Panc1 (cell line): ENCODE results near the gene VPS35L. TPM values are rescaled to one million over a fixed set of nuclear protein-coding genes. Genes with fewer than 3 reads are reported as not detected.

Experiments
- ATAC-seq: fragments of 200-7000 bp; cut with Tn5 transposase; 2 replicates; pipeline ENCODE4 v1.9.1; 2020; ENCODE audit warnings: mild to moderate bottlenecking, moderate library complexity
- BruUV-seq: library from RNA; stranded (reverse); fragments of 400-500 nt; replicated peaks from 2 replicates; lab custom pipeline; 2021; lab: Mats Ljungman, UMichigan
- CTCF ChIA-PET: fragments of 300-600 bp; sonication (Branson Sonifier 250); formaldehyde crosslinking; loops from one replicate; lab custom pipeline; 2022; ENCODE audit warnings: antibody characterized with exemption; lab: Charles Lee
- POLR2A ChIA-PET: fragments of 300-600 bp; sonication (Branson Sonifier 250); formaldehyde crosslinking; loops from one replicate; lab custom pipeline; 2022; ENCODE audit warnings: antibody characterized with exemption; lab: Charles Lee
- DNase-seq: peaks from one replicate; pipeline ENCODE4 v3.0.0-alpha.2; 2010; ENCODE audit warnings: low read depth, low spot score
- H3K27ac ChIP-seq: 2 replicates; pipeline ENCODE4 v1.5.1; 2011; ENCODE audit warnings: mild to moderate bottlenecking, low read length, inconsistent platforms
- H3K27me3 ChIP-seq: fragments of 200-500 bp; sonication (Bioruptor generic); 2 replicates; pipeline ENCODE4 v1.6.0; 2014; ENCODE audit warnings: low read length, inconsistent platforms; ENCODE audit not compliant: control insufficient read depth, insufficient read depth
- H3K36me3 ChIP-seq: fragments of 200-500 bp; sonication (Bioruptor generic); 2 replicates; pipeline ENCODE4 v1.5.1; 2014; ENCODE audit warnings: inconsistent platforms, mild to moderate bottlenecking, low read length, moderate library complexity; ENCODE audit not compliant: control insufficient read depth, insufficient read depth
- H3K4me1 ChIP-seq: 2 replicates; pipeline ENCODE4 v1.5.1; 2011; ENCODE audit warnings: inconsistent platforms, mild to moderate bottlenecking, low read length, moderate library complexity; ENCODE audit not compliant: control insufficient read depth, insufficient read depth
- H3K4me3 ChIP-seq, 2 experiments: 2 replicates each; pipeline ENCODE4 v1.5.1; 2011 to 2012; ENCODE audit warnings: low read depth in 2 of 2, low read length in 2 of 2, mild to moderate bottlenecking in 2 of 2, inconsistent platforms in 1 of 2, moderate library complexity in 1 of 2
- H3K9me3 ChIP-seq: fragments of 200-500 bp; sonication (Bioruptor generic); 2 replicates; pipeline ENCODE4 v1.5.1; 2014; ENCODE audit warnings: low read depth, mild to moderate bottlenecking, inconsistent platforms, low read length, moderate library complexity; ENCODE audit not compliant: control insufficient read depth, insufficient read depth
- POLR2AphosphoS5 ChIP-seq: IDR thresholded peaks from 2 replicates; pipeline ENCODE4 v1.6.1; 2012; ENCODE audit warnings: mild to moderate bottlenecking, low read depth, low read length, moderate library complexity
- SIN3A ChIP-seq: IDR thresholded peaks from 2 replicates; pipeline ENCODE4 v1.6.1; 2012; ENCODE audit warnings: low read depth, mild to moderate bottlenecking, low read length, moderate library complexity, borderline replicate concordance; ENCODE audit not compliant: insufficient read depth
- TCF7L2 ChIP-seq: IDR thresholded peaks from 2 replicates; pipeline ENCODE4 v1.6.1; 2011; ENCODE audit warnings: mild to moderate bottlenecking, low read depth, low read length, inconsistent platforms
- in situ Hi-C: cut with HindIII; loops from 2 replicates; pipeline ENCODE4 v1.10.0; 2016; ENCODE audit warnings: low sequenced_read_pairs, low pct_unique_long_range_greater_than_20kb
- intact Hi-C: fragments of 100-400 bp; cut with micrococcal nuclease; formaldehyde crosslinking; loops from one replicate; pipeline ENCODE4 v1.10.0; 2022; ENCODE audit not compliant: unreplicated experiment
- total RNA-seq: library from RNA; stranded (reverse); gene quantifications from one replicate; pipeline ENCODE4 v1.2.1, GENCODE V29; 2021; ENCODE audit not compliant: unreplicated experiment
- TF ChIP-seq, protein P1 (sequence below), 2 experiments: IDR thresholded peaks; 2 replicates each; pipeline ENCODE4 v1.6.1; 2011 to 2012; ENCODE audit warnings: low read depth in 2 of 2, control low read depth in 1 of 2, low read length in 1 of 2, mild to moderate bottlenecking in 1 of 2, moderate library complexity in 1 of 2; ENCODE audit not compliant: insufficient read depth in 1 of 2
- TF ChIP-seq, protein P2 (sequence below): fragments of 450-650 bp; IDR thresholded peaks from 2 replicates; pipeline ENCODE4 v1.5.1; 2017; ENCODE audit warnings: mild to moderate bottlenecking

The VPS35L gene
- total RNA-seq, 1 experiment from 2014 or later, result 124 TPM

DNA sequence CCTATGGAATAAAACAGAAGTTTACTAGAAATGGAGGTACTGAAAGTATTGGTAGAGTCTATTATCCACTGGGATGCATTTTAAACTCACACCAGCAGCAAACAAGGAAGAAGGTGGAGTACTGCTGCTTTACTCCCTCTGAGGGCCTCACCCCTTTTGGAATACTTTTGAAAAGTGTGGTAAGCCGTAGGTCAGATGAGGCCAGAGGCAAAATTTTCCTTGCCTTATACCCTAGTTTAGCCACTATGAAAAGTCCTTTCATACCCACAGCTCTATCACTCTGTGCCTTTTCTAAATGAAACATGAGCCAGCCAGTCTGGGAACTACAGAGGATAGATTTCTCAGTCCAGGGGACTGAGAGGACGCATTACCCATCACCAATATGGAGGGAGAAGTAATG lies 47.6 kb upstream of the VPS35L start:
- intact Hi-C loops, result loop anchor here (10.0 kb wide), 1 partner anchor 423 kb away; no protein-coding TSS in a partner anchor
- H3K4me3 ChIP-seq, result no peak overlapping the region

DNA sequence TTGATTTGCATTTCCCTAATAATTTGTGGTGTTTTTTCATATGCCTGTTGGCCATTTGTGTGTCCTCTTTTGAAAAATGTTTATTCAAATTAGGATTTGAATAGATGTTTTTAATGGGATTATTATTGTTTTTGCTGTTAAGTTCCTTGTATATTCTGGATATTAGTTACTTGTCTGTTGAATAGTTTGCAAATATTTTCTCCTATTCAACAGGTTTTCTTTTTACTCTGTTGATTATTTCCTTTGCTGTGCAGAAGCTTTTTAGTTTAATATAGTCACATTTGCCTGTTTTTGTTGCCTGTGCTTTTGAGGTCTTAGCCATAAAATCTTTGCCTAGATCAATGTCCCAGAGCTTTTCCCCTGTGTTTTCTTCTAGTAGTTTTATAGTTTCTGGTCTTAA lies 43.2 kb upstream of the VPS35L start:
- Histone ChIP-seq H3K27ac (no peak overlapping the region), H3K36me3 (peaks cover 29% of the 10 kb centered on the region), H3K4me3 (no peak overlapping the region), H3K27me3 (no peaks in the 10 kb centered on the region), H3K9me3 (no peaks in the 10 kb centered on the region), H3K4me1 (no peaks in the 10 kb centered on the region)
- DNase-seq, result no peak
- TF ChIP-seq SIN3A, result no peak
- TF ChIP-seq TCF7L2, result no peak
- TF ChIP-seq, protein P1, sequence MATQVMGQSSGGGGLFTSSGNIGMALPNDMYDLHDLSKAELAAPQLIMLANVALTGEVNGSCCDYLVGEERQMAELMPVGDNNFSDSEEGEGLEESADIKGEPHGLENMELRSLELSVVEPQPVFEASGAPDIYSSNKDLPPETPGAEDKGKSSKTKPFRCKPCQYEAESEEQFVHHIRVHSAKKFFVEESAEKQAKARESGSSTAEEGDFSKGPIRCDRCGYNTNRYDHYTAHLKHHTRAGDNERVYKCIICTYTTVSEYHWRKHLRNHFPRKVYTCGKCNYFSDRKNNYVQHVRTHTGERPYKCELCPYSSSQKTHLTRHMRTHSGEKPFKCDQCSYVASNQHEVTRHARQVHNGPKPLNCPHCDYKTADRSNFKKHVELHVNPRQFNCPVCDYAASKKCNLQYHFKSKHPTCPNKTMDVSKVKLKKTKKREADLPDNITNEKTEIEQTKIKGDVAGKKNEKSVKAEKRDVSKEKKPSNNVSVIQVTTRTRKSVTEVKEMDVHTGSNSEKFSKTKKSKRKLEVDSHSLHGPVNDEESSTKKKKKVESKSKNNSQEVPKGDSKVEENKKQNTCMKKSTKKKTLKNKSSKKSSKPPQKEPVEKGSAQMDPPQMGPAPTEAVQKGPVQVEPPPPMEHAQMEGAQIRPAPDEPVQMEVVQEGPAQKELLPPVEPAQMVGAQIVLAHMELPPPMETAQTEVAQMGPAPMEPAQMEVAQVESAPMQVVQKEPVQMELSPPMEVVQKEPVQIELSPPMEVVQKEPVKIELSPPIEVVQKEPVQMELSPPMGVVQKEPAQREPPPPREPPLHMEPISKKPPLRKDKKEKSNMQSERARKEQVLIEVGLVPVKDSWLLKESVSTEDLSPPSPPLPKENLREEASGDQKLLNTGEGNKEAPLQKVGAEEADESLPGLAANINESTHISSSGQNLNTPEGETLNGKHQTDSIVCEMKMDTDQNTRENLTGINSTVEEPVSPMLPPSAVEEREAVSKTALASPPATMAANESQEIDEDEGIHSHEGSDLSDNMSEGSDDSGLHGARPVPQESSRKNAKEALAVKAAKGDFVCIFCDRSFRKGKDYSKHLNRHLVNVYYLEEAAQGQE (IDR thresholded peaks at IDR 0.05; ENCODE audit: insufficient read depth in 1 of 2, low read depth in 2 of 2, low read length in 1 of 2), result no peak
- no peak for TF ChIP-seq POLR2AphosphoS5
- TF ChIP-seq, protein P2, sequence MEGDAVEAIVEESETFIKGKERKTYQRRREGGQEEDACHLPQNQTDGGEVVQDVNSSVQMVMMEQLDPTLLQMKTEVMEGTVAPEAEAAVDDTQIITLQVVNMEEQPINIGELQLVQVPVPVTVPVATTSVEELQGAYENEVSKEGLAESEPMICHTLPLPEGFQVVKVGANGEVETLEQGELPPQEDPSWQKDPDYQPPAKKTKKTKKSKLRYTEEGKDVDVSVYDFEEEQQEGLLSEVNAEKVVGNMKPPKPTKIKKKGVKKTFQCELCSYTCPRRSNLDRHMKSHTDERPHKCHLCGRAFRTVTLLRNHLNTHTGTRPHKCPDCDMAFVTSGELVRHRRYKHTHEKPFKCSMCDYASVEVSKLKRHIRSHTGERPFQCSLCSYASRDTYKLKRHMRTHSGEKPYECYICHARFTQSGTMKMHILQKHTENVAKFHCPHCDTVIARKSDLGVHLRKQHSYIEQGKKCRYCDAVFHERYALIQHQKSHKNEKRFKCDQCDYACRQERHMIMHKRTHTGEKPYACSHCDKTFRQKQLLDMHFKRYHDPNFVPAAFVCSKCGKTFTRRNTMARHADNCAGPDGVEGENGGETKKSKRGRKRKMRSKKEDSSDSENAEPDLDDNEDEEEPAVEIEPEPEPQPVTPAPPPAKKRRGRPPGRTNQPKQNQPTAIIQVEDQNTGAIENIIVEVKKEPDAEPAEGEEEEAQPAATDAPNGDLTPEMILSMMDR, result no peak
- in situ Hi-C loops, result no loop called here
- ATAC-seq, result no peak
- CTCF ChIA-PET, result no interaction called here
- POLR2A ChIA-PET, result no interaction called here
- intact Hi-C loops, result no loop called here
- BruUV-seq, result no TSS peak

More for the DNA sequence above, 47.6 kb upstream of the VPS35L start:
- in situ Hi-C loops, result no loop called here
- Histone ChIP-seq H3K27me3 (no peaks in the 10 kb centered on the region), H3K9me3 (no peaks in the 10 kb centered on the region), H3K36me3 (peaks cover 33% of the 10 kb centered on the region), H3K27ac (no peak overlapping the region), H3K4me1 (no peaks in the 10 kb centered on the region)
- CTCF ChIA-PET, result interaction anchor here (0.6 kb wide), 1 partner anchor 169 kb away, joined by 5 read pairs; no protein-coding TSS in a partner anchor
- BruUV-seq, result no TSS peak
- POLR2A ChIA-PET, result interaction anchor here (0.6 kb wide), 1 partner anchor 715 kb away, joined by 8 read pairs; no protein-coding TSS in a partner anchor
- DNase-seq, result no peak
- TF ChIP-seq TCF7L2, result no peak
- TF ChIP-seq, protein P1 (IDR thresholded peaks at IDR 0.05; ENCODE audit: insufficient read depth in 1 of 2, low read depth in 2 of 2, low read length in 1 of 2), result no peak
- TF ChIP-seq SIN3A, result no peak
- TF ChIP-seq POLR2AphosphoS5, result no peak
- TF ChIP-seq, protein P2, result no peak
- ATAC-seq, result no peak
